Bronchial epithelial cell (primary cell): ENCODE measurements around the gene CAMTA1. TPM values are rescaled to one million over a fixed set of nuclear protein-coding genes. Genes with fewer than 3 reads are reported as not detected.

Experiments used
- DNase-seq: peaks from one replicate; pipeline ENCODE4 v3.0.0-alpha.2; 2010; ENCODE audit warnings: low read depth
- FAIRE-seq: peaks from 2 replicates; lab custom pipeline; 2011; peaks lifted over from hg19 to GRCh38; lab: Jason Lieb, UNC
- H3K27me3 ChIP-seq: 2 replicates; pipeline ENCODE4 v1.5.1; 2011; ENCODE audit warnings: low read length; ENCODE audit not compliant: control insufficient read depth, insufficient read depth
- H3K36me3 ChIP-seq: 2 replicates; pipeline ENCODE4 v1.5.1; 2011; ENCODE audit warnings: low read length; ENCODE audit not compliant: control insufficient read depth, insufficient read depth
- H3K4me3 ChIP-seq: 2 replicates; pipeline ENCODE4 v1.5.1; 2011; ENCODE audit warnings: mild to moderate bottlenecking, low read depth, low read length, control low read depth
- total RNA-seq: library from RNA; depleted of rRNA; stranded (reverse); fragments of >200 nt; gene quantifications from 2 replicates; pipeline ENCODE4 v1.2.1, GENCODE V29; 2014
- TF ChIP-seq, protein P1 (sequence below): IDR thresholded peaks from 2 replicates; pipeline ENCODE4 v1.5.1; 2011; ENCODE audit warnings: mild to moderate bottlenecking, moderate library complexity, low read length, control low read depth, inconsistent platforms; ENCODE audit not compliant: insufficient read depth, severe bottlenecking

The CAMTA1 gene
- total RNA-seq, 1 donor from 2014 or later = 68.2 TPM

DNA sequence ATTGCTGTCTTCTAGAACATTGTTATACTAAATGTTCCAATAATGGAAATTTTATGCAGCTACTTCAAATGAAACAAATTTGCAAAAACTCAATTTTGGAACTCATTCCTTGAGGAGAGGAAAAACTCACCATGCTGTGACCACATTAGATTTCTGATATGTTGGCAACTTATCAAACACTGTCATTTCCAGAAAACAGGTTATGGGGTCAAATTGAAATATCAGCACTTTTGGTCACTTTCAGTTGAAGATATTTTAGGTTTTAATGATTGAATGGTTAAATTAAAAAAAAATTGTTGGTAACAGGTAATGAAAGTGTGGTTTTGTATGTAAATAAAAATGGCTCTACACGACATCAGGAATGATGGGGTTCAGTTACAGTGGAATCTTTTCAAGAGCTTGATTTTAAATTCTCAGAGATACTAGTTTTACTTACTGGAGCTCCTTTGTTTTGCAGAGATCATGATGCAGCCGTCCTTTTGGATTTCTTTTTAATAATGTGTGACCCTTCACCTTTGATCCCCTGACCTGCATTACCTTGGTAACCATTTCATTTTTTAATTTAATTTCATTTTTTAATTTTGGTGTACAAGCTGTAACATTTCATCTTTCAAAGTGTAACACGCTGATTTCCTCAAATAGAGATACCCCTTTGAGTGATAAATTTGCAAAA lies 86.2 kb downstream of the CAMTA1 start:
- FAIRE-seq = no peak
- DNase-seq = no peak
- H3K4me3 ChIP-seq = no peak overlapping the region

DNA sequence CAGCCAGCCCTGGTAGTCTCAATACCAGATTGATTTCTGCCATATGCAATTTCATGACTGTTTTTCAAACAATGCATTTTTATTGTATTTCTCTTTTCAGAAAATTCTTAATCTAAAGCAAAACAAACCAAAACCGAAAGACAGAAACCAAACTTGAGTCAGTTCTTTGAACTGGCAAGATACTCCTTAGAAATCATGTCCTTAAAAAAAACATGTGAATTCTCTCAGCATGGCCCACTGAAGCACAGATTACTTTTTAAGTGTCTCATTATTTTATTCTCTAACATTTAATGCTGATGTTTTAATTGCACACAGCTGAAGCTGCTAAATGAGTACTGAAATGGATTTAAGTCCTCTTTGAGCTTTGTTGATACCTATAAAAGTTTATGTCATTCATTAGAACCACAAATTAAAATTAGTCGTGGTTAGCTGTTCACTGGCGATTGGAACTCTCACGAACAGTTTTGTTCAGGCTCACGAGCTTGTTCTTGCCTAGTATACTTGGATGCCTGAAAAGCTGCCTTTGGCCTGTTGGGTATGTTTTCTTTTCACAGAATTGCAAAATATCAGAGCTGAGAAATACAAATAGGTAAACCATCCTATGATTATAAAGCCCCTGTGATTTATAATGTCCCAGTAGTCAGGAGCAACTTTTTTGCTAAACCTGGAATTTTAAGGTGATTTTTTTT lies 87.5 kb downstream of the CAMTA1 start:
- no peak for DNase-seq
- Histone ChIP-seq H3K36me3 (peaks cover 4% of the 10 kb centered on the region), H3K27me3 (no peaks in the 10 kb centered on the region), H3K4me3 (no peak overlapping the region)
- TF ChIP-seq, protein P1, sequence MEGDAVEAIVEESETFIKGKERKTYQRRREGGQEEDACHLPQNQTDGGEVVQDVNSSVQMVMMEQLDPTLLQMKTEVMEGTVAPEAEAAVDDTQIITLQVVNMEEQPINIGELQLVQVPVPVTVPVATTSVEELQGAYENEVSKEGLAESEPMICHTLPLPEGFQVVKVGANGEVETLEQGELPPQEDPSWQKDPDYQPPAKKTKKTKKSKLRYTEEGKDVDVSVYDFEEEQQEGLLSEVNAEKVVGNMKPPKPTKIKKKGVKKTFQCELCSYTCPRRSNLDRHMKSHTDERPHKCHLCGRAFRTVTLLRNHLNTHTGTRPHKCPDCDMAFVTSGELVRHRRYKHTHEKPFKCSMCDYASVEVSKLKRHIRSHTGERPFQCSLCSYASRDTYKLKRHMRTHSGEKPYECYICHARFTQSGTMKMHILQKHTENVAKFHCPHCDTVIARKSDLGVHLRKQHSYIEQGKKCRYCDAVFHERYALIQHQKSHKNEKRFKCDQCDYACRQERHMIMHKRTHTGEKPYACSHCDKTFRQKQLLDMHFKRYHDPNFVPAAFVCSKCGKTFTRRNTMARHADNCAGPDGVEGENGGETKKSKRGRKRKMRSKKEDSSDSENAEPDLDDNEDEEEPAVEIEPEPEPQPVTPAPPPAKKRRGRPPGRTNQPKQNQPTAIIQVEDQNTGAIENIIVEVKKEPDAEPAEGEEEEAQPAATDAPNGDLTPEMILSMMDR = no peak
- FAIRE-seq = no peak

More for the DNA sequence above, 86.2 kb downstream of the CAMTA1 start:
- TF ChIP-seq, protein P1 = no peak
- peaks cover 4% of the 10 kb centered on the region for H3K36me3 ChIP-seq
- H3K27me3 ChIP-seq = no peaks in the 10 kb centered on the region

DNA sequence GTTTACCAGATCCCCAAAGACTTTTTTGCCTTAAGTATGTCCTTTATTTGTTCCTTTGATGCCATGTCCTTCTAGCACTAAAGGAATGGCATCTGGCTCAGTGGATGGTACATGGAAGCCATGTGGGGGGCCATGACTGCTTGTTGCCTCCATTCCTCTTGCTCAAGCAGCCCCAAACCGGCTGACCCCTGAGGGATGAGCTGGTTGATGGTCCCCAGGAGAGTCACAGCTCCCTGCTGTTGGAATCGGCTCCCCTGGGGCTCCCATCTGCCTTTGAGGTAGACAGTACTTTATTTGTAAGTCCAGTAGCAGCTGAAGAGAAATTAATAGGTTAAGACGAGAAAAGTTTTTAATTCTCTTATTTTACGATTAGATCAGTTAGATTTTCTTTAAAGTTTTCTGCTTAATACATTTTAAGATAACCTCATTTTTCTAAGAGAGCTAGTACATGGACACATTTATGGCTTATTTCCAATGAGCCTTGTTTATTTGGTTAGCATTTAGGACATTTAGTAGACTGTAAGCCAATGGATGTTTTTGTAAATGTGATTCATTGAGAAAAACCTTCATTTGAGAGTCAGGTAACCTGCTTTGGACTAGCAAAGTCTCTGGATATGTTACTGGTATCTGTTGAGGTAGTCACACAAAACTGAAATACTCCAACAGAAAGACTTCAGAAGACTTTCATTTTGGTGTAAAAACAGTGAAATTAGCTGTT lies 88.2 kb downstream of the CAMTA1 start:
- Histone ChIP-seq H3K27me3 (no peaks in the 10 kb centered on the region), H3K4me3 (no peak overlapping the region), H3K36me3 (peaks cover 4% of the 10 kb centered on the region)
- no peak for FAIRE-seq
- no peak for DNase-seq
- TF ChIP-seq, protein P1 = no peak

DNA sequence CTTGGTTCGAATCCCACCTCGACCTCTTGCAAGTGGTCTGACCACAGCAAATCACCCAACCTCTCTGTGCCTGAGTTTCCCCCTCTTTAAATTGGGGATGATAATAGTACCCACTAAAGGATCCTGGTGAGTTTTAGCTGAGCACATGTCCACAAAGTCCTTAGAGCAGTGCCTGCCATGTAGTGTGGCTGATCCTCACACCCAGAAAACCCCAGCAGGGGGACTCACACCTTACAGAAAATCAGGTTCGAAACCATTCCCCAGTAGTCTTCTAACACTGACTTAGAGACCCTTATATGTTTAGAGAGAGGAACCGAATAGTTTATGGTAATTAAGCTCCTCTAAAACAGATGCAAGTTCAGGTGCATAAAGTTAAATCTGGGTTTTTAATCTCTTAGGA lies 89.0 kb downstream of the CAMTA1 start:
- H3K27me3 ChIP-seq = no peaks in the 10 kb centered on the region
- no peak overlapping the region for H3K4me3 ChIP-seq
- no peak for FAIRE-seq
- TF ChIP-seq, protein P1 = no peak
- peaks cover 4% of the 10 kb centered on the region for H3K36me3 ChIP-seq
- no peak for DNase-seq

DNA sequence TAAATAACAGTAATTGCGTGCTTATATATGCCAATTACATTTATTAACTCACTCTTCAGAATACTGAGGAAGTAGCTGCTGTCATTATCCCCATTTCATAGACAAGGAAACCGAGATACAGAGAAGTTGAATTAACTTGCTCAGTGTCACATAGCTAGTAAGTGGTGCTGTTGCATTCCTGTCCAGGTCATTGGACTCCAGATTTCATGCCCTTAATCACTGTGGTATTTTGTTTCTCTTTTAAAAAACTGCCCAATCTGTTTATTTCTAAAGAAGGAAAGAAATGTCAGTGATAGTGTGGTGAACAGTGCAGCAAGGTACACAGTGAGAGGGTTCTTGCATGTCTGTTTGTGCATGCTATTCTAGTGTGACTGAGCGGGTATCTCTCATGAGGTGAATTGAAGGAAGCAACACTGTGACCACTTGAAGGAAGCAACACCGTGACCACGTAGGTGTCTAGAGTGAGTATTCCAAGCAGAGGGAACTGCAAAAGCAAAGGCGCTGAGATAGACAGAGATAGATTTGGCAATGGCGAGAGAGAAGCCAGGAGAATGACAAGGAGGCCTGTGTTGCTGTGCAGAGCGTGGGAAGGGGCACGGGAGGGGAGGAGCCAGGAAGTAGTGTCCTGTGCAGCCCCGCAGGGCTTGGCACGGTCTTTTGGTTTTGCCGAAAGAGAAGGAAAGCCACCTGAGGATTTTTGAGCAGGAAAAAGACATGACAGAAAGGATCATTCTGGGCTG lies 95.9 kb downstream of the CAMTA1 start:
- no peaks in the 10 kb centered on the region for H3K27me3 ChIP-seq
- DNase-seq (no peak), FAIRE-seq (no peak)
- no peak overlapping the region for H3K4me3 ChIP-seq
- TF ChIP-seq, protein P1 = no peak
- H3K36me3 ChIP-seq = no peaks in the 10 kb centered on the region
